Heart left ventricle (tissue), 16 donors: ENCODE measurements around the gene STIM1. TPM values are rescaled to one million over a fixed set of nuclear protein-coding genes. Genes with fewer than 3 reads are reported as not detected.

Experiments
- ATAC-seq, 4 donors: fragments of 200-7000 bp; cut with Tn5 transposase; one replicate each; pipeline ENCODE4 v1.9.1; 2020 to 2022; ENCODE audit warnings: moderate library complexity in 4 of 4, mild to moderate bottlenecking in 3 of 4, moderate number of reproducible peaks in 1 of 4
- DNase-seq, 5 donors: peaks; one replicate each; pipeline ENCODE4 v3.0.0-alpha.2; 2020
- H3K27ac ChIP-seq, 12 donors: fragments of 200-600 bp; sonication (generic) in 4 of 12; one replicate each; pipeline versions ENCODE4 v1.5.0 to v1.8.0; 2016 to 2022; ENCODE audit warnings: mild to moderate bottlenecking in 2 of 12
- H3K27me3 ChIP-seq, 9 donors: fragments of 200-600 bp; sonication (generic) in 2 of 9; one replicate each; pipeline versions ENCODE4 v1.5.1 to v1.8.0; 2016 to 2022; ENCODE audit warnings: mild to moderate bottlenecking in 3 of 9
- H3K36me3 ChIP-seq, 9 donors: fragments of 200-600 bp; sonication (generic) in 2 of 9; one replicate each; pipeline versions ENCODE4 v1.5.0 to v1.8.0; 2018 to 2022; ENCODE audit warnings: mild to moderate bottlenecking in 2 of 9
- H3K4me1 ChIP-seq, 12 donors: fragments of 200-600 bp; sonication (generic) in 4 of 12; one replicate each; pipeline versions ENCODE4 v1.5.0 to v1.8.0; 2016 to 2022; ENCODE audit warnings: mild to moderate bottlenecking in 3 of 12
- H3K4me3 ChIP-seq, 12 donors: fragments of 200-600 bp; sonication (generic) in 4 of 12; one replicate each; pipeline versions ENCODE4 v1.5.0 to v1.8.0; 2017 to 2022; ENCODE audit warnings: mild to moderate bottlenecking in 9 of 12, moderate library complexity in 4 of 12
- H3K9me3 ChIP-seq, 12 donors: fragments of 200-600 bp; sonication (generic) in 4 of 12; one replicate each; pipeline versions ENCODE4 v1.5.0 to v1.8.0; 2016 to 2022; ENCODE audit warnings: mild to moderate bottlenecking in 1 of 12
- CTCF ChIP-seq, 12 donors: fragments of 200-600 bp; sonication (generic) in 4 of 12; IDR thresholded peaks; one replicate each; pipeline versions ENCODE4 v1.5.0 to v1.8.0; 2018 to 2022; ENCODE audit warnings: antibody characterized with exemption in 12 of 12, mild to moderate bottlenecking in 5 of 12
- POLR2A ChIP-seq, 2 donors: fragments of 450-650 bp; IDR thresholded peaks; one replicate each; pipeline ENCODE4 v1.6.1; 2017; ENCODE audit warnings: antibody characterized with exemption in 2 of 2, mild to moderate bottlenecking in 2 of 2, moderate library complexity in 2 of 2
- WGBS, 4 donors: extraction: QIAGEN DNeasy Blood & Tissue Kit in 2 of 4; methylation state at CpG; one replicate each; pipeline versions ENCODE4 v1.1.5 to v1.1.7; 2013 to 2018; 5-methylcytosine and 5-hydroxymethylcytosine counted together
- intact Hi-C, 10 donors: fragments of 100-400 bp; cut with DNase I; formaldehyde crosslinking; loops; one replicate each; pipeline versions ENCODE4 v1.11.1 to v1.14.2; 2022
- polyA plus RNA-seq, 2 donors: library from polyadenylated mRNA; stranded (reverse); fragments of 200-250 nt; gene quantifications; one replicate each; pipeline ENCODE4 v1.2.3, GENCODE V29; 2013
- total RNA-seq, 9 donors: library from RNA; depleted of rRNA in 2 of 9; stranded (reverse); fragments of >200 nt in 2 of 9; fragmentation: NEBNext Ultra II Directional in 3 of 9; extraction: Animal tissue kit (Norgen Biotek cat#: 25700) in 3 of 9; gene quantifications; one replicate each; pipeline versions ENCODE4 v1.1.0 to v1.2.4, GENCODE V29; 2016 to 2023
- donor health status: ischemic (EF 13 %, LVEDD 7.1; RV severe dilation, severe dysfunction).
- donor health status: healthy with polysubstance abuse.
- donor health status: DM: no; HTN: yes; CAD: no.
- donor health status: DM: no; HTN: no; CAD: no.
- donor health status: ischemic (EF 25% LVEDD 6.9; RV normal size, moderate dysfunction).
- donor health status: ischemic (EF 25% LVEDD 5.7; RV mildly dilated, moderate dysfunction).
- donor health status: healthy.
- donor health status: DM: yes; HTN: yes; CAD: no.
- donor health status: ischemic (EF 35%, LVEDD 5.7; RV mildly dilated, moderate dysfunction).
- donor health status: nonischemic (EF 11% LVEDD 7.7; RV severe dilation, severe dysfunction).
- donor health status: DM: yes; HTN: yes; CAD: no.
- donor health status: PGD.
- donor health status: ischemic (EF 29% LVEDD 5.4; RV normal size, mild dysfunction).
- donor health status: nonischemic (EF 23%, LVEDD 6.1; RV moderate dilation, normal function).

The STIM1 gene
- total and polyA plus RNA-seq, 11 donors, result 13.2 to 42.9 (median 28.9) TPM

GRCh38 chr11:3906166-3906565 lies 50.7 kb downstream of the STIM1 start:
- no peaks in the 10 kb centered on the region for H3K27me3 ChIP-seq
- no peaks in the 10 kb centered on the region for H3K9me3 ChIP-seq
- intact Hi-C loops, result no loop called here
- no peak overlapping the region for H3K4me3 ChIP-seq
- no peaks in the 10 kb centered on the region for H3K36me3 ChIP-seq
- H3K27ac ChIP-seq, result no peak overlapping the region
- TF ChIP-seq POLR2A (IDR thresholded peaks at IDR 0.05) (no peak), CTCF (IDR thresholded peaks at IDR 0.05) (no peak)
- WGBS, 4 donors, result 99% methylated on average over 2 of the region's 2 CpGs
- DNase-seq, result no peak
- ATAC-seq, result no peak
- H3K4me1 ChIP-seq, result peaks cover 0 to 55% (median 18%) of the 10 kb centered on the region in 12 donors

GRCh38 chr11:3907590-3907989 lies 52.1 kb downstream of the STIM1 start:
- Histone ChIP-seq H3K4me1 (peaks cover 0 to 42% (median 14%) of the 10 kb centered on the region in 12 donors), H3K36me3 (no peaks in the 10 kb centered on the region), H3K9me3 (no peaks in the 10 kb centered on the region), H3K27me3 (no peaks in the 10 kb centered on the region), H3K27ac (no peak overlapping the region), H3K4me3 (no peak overlapping the region)
- intact Hi-C loops, result no loop called here
- 80 to 93% (median 81%) methylated on average over 2 of the region's 2 CpGs for WGBS, 4 donors
- DNase-seq (no peak), ATAC-seq (no peak)
- no peak for TF ChIP-seq CTCF (IDR thresholded peaks at IDR 0.05)
- TF ChIP-seq POLR2A (IDR thresholded peaks at IDR 0.05), result no peak

- intact Hi-C loops, result no loop called here
- Histone ChIP-seq H3K9me3 (no peaks in the 10 kb centered on the region), H3K27me3 (no peaks in the 10 kb centered on the region), H3K27ac (no peak overlapping the region), H3K4me3 (no peak overlapping the region), H3K36me3 (no peaks in the 10 kb centered on the region), H3K4me1 (peaks cover 0 to 30% (median 5%) of the 10 kb centered on the region in 12 donors)
- no peak for ATAC-seq
- WGBS, 4 donors, result 44 to 62% (median 53%) methylated on average over 3 of the region's 3 CpGs
- TF ChIP-seq CTCF (IDR thresholded peaks at IDR 0.05) (no peak), POLR2A (IDR thresholded peaks at IDR 0.05) (no peak)
- DNase-seq, result no peak
Observed at GRCh38 chr11:3909901-3910300, 54.4 kb downstream of the STIM1 start.

GRCh38 chr11:3911908-3912505 lies 56.5 kb downstream of the STIM1 start:
- Histone ChIP-seq H3K36me3 (no peaks in the 10 kb centered on the region), H3K4me1 (peaks cover 0 to 31% (median 2%) of the 10 kb centered on the region in 12 donors), H3K27ac (no peak overlapping the region), H3K27me3 (no peaks in the 10 kb centered on the region), H3K9me3 (no peaks in the 10 kb centered on the region), H3K4me3 (no peak overlapping the region)
- ATAC-seq (no peak), DNase-seq (no peak)
- intact Hi-C loops, result no loop called here
- TF ChIP-seq CTCF (IDR thresholded peaks at IDR 0.05), result no peak
- no peak for TF ChIP-seq POLR2A (IDR thresholded peaks at IDR 0.05)
- 98 to 100% (median 99%) methylated on average over 3 of the region's 3 CpGs for WGBS, 4 donors
